Stimulated activated naive B cell treated with anti-CD40 and anti-IgM and Interleukin-4, amounts not matched to agents 10 μg/mL and 1 μg/mL and 100 μg/mL, for 72 hours (primary cell): ENCODE measurements around the gene HYI.
A peak's percentile ranks its signal among the peaks of the same experiment; 100 is the strongest.
"Not testable (repeated sequence)": the region's sequence is repeated elsewhere in the genome, so short reads cannot be mapped to it uniquely, and the experiment has no call there.

Source experiments
- ATAC-seq, 2 donors: fragments of 150-1000 bp; cut with Tn5 transposase; replicated peaks; 2 replicates each; pipeline ENCODE4 v1.10.0; 2021; ENCODE audit warnings: moderate library complexity in 1 of 2
- DNase-seq: peaks from one replicate; pipeline ENCODE4 v3.0.0; 2021
- H3K27ac Mint-ChIP-seq: one replicate; pipeline ENCODE4 v1.8.0; 2022; ENCODE audit warnings: mild to moderate bottlenecking, mixed read lengths
- H3K27me3 Mint-ChIP-seq, 2 donors: one replicate each; pipeline ENCODE4 v1.8.0; 2022; ENCODE audit warnings: mixed read lengths in 2 of 2
- H3K36me3 Mint-ChIP-seq, 2 donors: one replicate each; pipeline ENCODE4 v1.8.0; 2022; ENCODE audit warnings: mixed read lengths in 2 of 2, mild to moderate bottlenecking in 1 of 2
- H3K4me1 Mint-ChIP-seq, 2 donors: one replicate each; pipeline ENCODE4 v1.8.0; 2022; ENCODE audit warnings: mixed read lengths in 2 of 2, mild to moderate bottlenecking in 1 of 2
- H3K4me3 Mint-ChIP-seq, 2 donors: one replicate each; pipeline ENCODE4 v1.8.0; 2022; ENCODE audit warnings: mild to moderate bottlenecking in 2 of 2, mixed read lengths in 2 of 2, moderate library complexity in 1 of 2
- H3K9me3 Mint-ChIP-seq, 2 donors: one replicate each; pipeline ENCODE4 v1.8.0; 2022; ENCODE audit warnings: mixed read lengths in 2 of 2, mild to moderate bottlenecking in 1 of 2

The HYI gene

DNA sequence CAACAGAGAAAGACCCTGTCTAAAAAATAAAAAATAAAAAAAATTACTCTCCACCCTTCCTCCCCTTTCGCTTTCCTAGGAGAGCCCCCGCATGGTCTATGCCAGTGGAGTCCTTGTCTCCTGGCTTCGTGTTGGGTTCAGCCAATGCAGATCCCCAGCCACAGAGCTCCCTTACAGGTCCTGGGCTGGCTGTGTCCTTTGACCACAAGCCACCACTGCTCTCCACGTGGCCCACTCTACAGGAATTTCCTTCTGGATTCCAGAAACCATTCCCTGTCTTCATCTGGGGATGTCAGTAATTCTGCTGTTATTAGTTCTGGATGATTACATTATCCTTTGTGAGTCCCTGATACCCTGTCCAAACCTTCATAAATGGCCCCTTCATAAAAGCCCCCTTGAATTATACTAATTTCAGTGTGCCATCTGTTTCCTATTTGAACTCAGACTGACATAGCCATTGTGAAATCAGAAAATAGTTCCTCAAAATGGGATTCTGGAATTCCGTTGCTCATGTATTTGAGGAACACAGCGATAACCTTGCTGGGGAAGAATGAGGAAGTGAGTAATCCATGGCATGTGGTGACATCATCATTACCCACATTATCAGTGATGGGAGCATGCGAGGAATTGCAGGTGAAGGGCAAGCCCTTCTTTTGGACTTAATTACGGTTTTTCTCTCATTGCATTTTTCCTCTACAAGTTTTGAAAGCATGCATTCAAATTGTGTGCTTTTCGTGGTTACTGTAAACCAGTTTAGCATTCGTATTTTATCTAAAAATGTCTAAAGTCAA lies 22.1 kb upstream of the HYI start:
- not testable (repeated sequence) for DNase-seq, H3K4me3 Mint-ChIP-seq, H3K9me3 Mint-ChIP-seq, ATAC-seq, H3K27ac Mint-ChIP-seq, H3K4me1 Mint-ChIP-seq, H3K36me3 Mint-ChIP-seq
- H3K27me3 Mint-ChIP-seq: peaks cover 10 to 15% of the 10 kb centered on the region in 2 donors

DNA sequence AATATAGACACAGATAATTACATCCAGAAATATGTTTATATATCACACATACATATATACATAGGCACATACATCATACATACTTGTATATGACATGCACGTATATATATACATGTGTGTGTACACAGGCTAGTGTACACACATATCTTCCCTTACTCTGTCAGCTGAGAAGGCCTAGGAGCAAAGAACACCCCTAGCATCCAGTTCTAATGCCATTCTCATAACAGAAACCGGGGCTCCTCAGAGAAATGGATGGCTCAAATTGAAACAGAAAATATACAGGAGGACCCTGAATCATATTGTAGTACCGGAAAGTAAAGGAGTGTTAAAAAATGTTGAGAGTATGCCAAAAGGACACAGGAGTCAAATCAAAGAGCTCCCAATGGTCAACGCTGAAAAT lies 19.7 kb upstream of the HYI start:
- Mint-ChIP-seq H3K9me3 (peaks cover 0 to 1% of the 10 kb centered on the region in 2 donors), H3K27ac (no peak overlapping the region), H3K4me3 (no peak overlapping the region), H3K4me1 (peaks cover 0 to 2% of the 10 kb centered on the region in 2 donors), H3K27me3 (peaks cover 0 to 4% of the 10 kb centered on the region in 2 donors), H3K36me3 (no peaks in the 10 kb centered on the region)
- ATAC-seq (no peak), DNase-seq (no peak)

DNA sequence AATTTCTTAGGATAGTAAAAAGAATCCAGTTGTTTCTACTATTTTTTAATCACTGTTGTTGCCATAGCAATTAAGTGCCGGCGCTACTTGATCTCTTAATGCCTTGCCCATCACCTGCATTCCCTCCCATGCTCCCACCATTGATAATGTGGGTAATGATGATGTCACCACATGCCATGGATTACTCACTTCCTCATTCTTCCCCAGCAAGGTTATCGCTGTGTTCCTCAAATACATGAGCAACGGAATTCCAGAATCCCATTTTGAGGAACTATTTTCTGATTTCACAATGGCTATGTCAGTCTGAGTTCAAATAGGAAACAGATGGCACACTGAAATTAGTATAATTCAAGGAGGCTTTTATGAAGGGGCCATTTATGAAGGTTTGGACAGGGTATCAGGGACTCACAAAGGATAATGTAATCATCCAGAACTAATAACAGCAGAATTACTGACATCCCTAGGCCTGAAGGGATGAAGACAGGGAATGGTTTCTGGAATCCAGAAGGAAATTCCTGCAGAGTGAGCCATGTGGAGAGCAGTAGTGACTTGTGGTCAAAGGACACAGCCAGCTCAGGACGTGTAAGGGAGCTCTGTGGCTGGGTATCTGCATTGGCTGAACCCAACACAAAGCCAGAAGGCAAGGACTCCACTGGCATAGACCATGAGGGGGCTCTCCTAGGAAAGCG lies 18.9 kb upstream of the HYI start:
- not testable (repeated sequence) for H3K36me3 Mint-ChIP-seq, DNase-seq, H3K27me3 Mint-ChIP-seq, ATAC-seq, H3K4me3 Mint-ChIP-seq, H3K27ac Mint-ChIP-seq, H3K9me3 Mint-ChIP-seq, H3K4me1 Mint-ChIP-seq

DNA sequence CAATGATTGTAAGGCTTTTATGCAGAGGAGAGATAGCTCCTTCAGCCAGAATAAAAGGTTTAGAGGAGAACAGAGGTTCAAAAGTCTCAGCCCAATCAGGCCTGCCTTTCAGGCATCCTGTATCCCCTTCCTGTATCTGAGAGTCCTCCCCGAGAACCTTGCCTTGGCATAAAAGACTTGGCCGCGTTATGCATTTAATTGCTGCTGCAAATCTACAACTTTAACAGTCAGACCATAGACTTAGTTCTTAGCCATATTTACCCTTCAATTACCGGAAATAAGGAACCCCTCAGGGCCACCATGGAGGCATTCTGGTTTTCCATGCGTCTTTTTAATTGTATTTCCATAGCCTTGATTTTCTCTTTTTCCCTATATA lies 18.3 kb upstream of the HYI start:
- H3K9me3 Mint-ChIP-seq: no peaks in the 10 kb centered on the region
- no peak overlapping the region for H3K4me3 Mint-ChIP-seq
- H3K27ac Mint-ChIP-seq: no peak overlapping the region

DNA sequence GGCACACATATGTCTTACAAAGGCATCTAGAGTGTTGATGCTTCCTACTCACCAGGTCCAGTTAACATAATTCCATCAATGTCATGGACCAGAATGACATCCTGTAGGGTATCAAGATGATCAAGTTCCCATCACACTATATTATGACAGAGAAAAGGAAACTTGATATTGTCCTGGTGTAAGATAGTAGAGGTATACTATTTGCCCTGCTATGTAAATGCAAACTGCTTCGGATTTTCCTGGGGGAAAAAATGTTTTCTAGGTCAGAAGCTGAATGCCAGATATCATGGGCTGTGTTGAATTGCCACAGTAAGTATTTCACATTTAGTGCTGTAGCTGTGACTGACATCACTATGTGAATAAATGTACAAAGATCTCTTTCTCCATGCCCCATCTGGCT lies 16.2 kb upstream of the HYI start:
- no peaks in the 10 kb centered on the region for H3K36me3 Mint-ChIP-seq
- no peak for ATAC-seq
- H3K4me1 Mint-ChIP-seq: peaks cover 0 to 2% of the 10 kb centered on the region in 2 donors
- H3K27ac Mint-ChIP-seq: no peak overlapping the region
- no peak overlapping the region for H3K4me3 Mint-ChIP-seq
- peaks cover 0 to 4% of the 10 kb centered on the region in 2 donors for H3K27me3 Mint-ChIP-seq
- no peaks in the 10 kb centered on the region for H3K9me3 Mint-ChIP-seq
- no peak for DNase-seq

More for the DNA sequence above, 18.3 kb upstream of the HYI start:
- ATAC-seq (no peak), DNase-seq (no peak)
- Mint-ChIP-seq H3K4me1 (peaks cover 0 to 2% of the 10 kb centered on the region in 2 donors), H3K27me3 (peaks cover 0 to 4% of the 10 kb centered on the region in 2 donors), H3K36me3 (no peaks in the 10 kb centered on the region)

DNA sequence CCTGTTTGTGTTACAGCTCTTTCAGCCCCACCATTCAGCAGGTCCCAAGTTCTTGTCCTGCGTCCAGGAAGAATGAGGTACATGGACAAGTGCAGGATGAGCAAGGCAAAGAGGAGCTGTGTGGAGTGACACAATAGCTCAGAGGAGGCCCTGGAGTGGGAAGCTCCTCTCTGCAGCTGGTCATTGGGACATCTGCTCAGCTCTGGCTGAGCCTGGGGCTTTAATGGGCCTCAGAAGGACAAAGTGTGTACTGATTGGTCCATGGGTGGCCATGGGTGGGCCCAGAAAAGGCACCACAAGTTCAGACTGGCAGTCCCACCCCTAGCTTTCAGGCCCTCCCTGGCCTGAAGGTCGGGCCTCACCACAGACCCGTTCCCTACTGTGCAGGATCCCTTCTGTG lies 14.7 kb upstream of the HYI start:
- no peak for DNase-seq
- Mint-ChIP-seq H3K27ac (no peak overlapping the region), H3K9me3 (no peaks in the 10 kb centered on the region), H3K27me3 (peaks cover 0 to 4% of the 10 kb centered on the region in 2 donors), H3K4me1 (peaks cover 0 to 2% of the 10 kb centered on the region in 2 donors), H3K36me3 (no peaks in the 10 kb centered on the region), H3K4me3 (no peak overlapping the region)
- ATAC-seq: no peak

DNA sequence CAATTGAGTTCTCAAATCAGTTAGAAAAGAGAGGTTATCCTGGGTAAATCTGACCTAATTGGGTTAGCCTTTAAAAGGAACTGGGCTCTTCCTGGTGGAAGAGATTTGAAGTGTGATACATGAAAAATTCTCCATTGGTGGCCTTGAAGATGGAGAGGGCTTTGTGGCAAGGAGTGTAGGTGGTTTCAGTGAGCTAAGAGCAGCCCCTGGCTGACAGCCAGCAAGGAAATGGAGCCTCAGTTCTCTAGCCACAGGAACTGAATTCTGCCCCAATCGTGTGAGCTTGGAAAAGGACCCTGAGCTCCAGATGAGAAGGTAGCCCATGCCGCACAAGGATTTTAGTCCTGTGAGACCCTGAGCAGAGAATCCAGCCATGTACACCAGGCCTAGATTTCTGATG lies 12.7 kb upstream of the HYI start:
- Mint-ChIP-seq H3K27ac (no peak overlapping the region), H3K4me3 (no peak overlapping the region), H3K9me3 (no peaks in the 10 kb centered on the region), H3K36me3 (no peaks in the 10 kb centered on the region), H3K4me1 (peaks cover 0 to under 1% of the 10 kb centered on the region in 2 donors), H3K27me3 (peaks cover 0 to 3% of the 10 kb centered on the region in 2 donors)
- DNase-seq: no peak
- no peak for ATAC-seq

DNA sequence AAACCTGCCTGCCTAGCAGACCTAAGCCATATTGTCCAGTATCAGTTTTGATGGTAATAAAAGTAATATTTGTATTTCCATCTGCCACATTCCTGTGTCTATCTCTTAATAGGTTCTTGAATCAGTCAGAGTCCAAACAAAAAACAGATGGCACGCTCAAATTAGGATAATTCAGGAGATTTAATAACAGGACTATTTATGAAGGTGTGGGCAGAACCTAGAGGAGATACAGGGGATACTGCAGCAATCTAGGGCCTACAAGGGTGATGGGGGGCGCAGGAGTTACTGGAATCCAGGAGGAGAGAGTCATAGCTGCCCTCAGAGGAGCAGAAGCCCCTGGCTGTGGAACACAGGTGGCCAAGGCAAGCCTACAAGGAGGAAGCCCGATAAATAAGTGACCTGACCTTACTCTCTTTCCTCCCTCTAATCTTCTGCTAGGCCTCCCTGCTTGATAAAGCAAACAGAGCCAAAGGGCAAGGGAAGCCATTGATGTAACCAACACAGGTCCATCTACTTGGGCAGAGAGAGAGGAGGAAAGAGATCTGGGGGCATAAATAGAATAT lies 11.9 kb upstream of the HYI start:
- no peaks in the 10 kb centered on the region for H3K9me3 Mint-ChIP-seq
- H3K27ac Mint-ChIP-seq: no peak overlapping the region
- H3K27me3 Mint-ChIP-seq: no peaks in the 10 kb centered on the region
- H3K4me1 Mint-ChIP-seq: peaks cover 0 to 4% of the 10 kb centered on the region in 2 donors
- H3K36me3 Mint-ChIP-seq: no peaks in the 10 kb centered on the region
- ATAC-seq: no peak
- DNase-seq: no peak
- no peak overlapping the region for H3K4me3 Mint-ChIP-seq

DNA sequence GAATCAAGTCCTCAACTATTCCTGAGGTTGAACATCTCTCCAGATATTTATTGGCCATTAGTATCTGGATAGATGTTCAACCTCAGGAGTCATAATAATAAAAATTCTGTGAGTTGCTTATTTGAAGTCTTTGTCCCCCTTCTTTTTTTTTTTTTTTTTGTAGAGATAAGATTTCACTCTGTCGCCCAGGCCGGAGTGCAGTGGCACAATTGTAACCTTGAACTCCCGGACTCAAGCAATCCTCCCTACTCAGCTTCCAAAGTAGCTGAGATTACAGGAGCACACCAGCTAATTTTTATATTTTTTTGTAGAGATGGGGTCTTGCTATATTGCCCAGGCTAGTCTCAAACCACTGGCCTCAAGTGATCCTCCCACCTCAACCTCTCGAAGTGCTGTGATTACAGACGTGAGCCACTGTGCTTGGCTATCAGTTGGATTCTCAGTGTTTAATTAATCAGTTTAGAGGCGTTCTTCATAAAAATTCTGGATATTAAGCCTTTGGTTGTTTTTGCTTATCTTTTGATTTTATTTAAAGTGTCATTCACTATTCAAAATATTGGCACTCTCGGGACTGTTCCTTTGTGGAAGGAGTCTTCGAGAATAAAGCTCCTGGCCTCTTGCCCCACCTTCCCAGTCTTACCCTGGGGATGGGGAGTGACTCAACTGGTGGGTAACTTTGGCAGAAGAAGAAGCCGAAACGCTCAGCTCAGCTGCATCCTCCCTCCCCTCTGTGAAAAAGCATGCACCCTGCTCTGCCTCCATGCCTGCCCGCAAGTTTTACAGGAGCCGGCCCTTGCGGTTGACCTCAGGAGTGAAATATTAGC lies 11.2 kb upstream of the HYI start:
- H3K27ac Mint-ChIP-seq: no peak overlapping the region
- DNase-seq: no peak
- no peak for ATAC-seq
- no peak overlapping the region for H3K4me3 Mint-ChIP-seq
- no peaks in the 10 kb centered on the region for H3K36me3 Mint-ChIP-seq
- H3K9me3 Mint-ChIP-seq: no peaks in the 10 kb centered on the region
- H3K27me3 Mint-ChIP-seq: peaks cover 0 to 2% of the 10 kb centered on the region in 2 donors
- H3K4me1 Mint-ChIP-seq: peaks cover 0 to 4% of the 10 kb centered on the region in 2 donors

DNA sequence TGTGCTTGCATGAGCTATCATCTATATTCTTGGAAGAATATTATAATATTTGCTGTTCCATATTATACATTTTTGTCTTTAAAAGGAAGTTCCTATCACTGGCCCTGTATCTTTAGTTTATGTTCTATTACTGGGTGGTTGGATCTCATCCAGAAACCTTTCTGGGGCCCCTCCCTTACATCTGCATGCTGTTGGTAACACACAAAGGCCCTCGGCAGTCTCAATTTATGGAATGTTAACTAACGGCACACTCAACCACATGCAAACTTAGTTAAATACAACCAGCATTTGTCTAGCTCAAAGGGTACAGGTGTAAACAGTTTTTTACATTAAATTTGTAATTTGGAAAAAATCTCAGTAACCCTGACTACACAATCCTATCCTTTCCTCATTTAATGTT lies 9.7 kb upstream of the HYI start:
- H3K27ac Mint-ChIP-seq: no peak overlapping the region
- ATAC-seq: no peak

DNA sequence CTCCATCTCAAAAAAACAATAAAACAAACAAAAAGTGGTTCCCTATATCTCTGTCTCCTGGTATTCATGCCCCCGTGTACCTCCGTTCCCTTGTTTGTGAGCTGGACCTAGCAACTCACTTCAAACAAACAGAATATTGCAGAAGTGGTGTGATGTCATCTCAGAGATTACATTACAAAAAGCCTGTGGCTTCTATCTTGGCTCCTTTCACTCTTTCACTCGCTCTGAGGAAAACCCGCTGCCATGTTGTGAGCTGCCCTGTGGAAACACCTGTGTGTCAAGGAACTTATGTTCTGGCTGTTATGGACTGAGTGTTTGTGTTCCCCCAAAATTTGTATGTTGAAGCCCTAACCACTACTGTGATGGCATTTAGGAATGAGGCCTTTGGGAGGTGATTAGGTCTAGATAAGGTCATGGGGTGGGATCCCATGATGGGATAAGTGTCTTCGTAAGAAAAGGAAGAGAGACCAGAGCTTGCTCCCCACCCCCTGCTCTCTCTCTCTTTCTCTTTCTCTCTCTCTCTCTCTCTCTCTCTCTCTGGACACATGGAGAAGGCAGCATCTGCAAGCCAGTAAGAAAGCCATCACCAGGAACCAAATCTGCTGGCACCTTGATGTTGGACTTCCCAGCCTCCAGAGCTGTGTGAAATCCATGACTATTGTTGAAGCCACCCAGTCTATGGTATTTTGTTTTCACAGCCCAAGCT lies 7.4 kb upstream of the HYI start:
- no peak for DNase-seq
- peak in 1 of 2 donors; percentile 50 for ATAC-seq
- no peaks in the 10 kb centered on the region for H3K36me3 Mint-ChIP-seq
- peaks cover 0 to 4% of the 10 kb centered on the region in 2 donors for H3K4me1 Mint-ChIP-seq
- no peaks in the 10 kb centered on the region for H3K9me3 Mint-ChIP-seq
- H3K27ac Mint-ChIP-seq: peak overlapping the region; percentile 52
- no peak overlapping the region for H3K4me3 Mint-ChIP-seq
- H3K27me3 Mint-ChIP-seq: peaks cover 14 to 40% of the 10 kb centered on the region in 2 donors

More for the DNA sequence above, 9.7 kb upstream of the HYI start:
- DNase-seq: no peak
- H3K27me3 Mint-ChIP-seq: peaks cover 3 to 16% of the 10 kb centered on the region in 2 donors
- H3K36me3 Mint-ChIP-seq: no peaks in the 10 kb centered on the region
- H3K9me3 Mint-ChIP-seq: no peaks in the 10 kb centered on the region
- H3K4me1 Mint-ChIP-seq: peaks cover 0 to 4% of the 10 kb centered on the region in 2 donors
- no peak overlapping the region for H3K4me3 Mint-ChIP-seq

DNA sequence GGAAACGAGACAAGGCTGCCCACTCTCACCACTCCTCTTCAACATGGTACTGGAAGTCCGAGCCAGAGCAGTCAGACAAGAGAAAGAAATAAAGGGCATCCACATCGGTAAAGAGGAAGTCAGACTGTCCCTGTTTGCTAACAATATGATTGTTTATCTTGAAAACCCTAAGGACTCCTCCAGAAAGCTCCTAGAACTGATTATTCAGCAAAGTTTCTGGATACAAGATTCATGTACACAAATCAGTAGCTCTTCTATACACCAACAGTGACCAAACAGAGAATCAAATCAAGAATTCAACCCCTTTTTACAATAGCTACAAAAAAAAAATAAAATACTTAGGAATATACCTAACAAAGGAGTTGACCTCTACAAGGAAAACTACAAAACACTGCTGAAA lies 4.6 kb upstream of the HYI start:
- not testable (repeated sequence) for H3K27ac Mint-ChIP-seq, H3K9me3 Mint-ChIP-seq, H3K36me3 Mint-ChIP-seq, DNase-seq, ATAC-seq, H3K4me1 Mint-ChIP-seq, H3K4me3 Mint-ChIP-seq
- peaks cover 18 to 53% of the 10 kb centered on the region in 2 donors for H3K27me3 Mint-ChIP-seq

DNA sequence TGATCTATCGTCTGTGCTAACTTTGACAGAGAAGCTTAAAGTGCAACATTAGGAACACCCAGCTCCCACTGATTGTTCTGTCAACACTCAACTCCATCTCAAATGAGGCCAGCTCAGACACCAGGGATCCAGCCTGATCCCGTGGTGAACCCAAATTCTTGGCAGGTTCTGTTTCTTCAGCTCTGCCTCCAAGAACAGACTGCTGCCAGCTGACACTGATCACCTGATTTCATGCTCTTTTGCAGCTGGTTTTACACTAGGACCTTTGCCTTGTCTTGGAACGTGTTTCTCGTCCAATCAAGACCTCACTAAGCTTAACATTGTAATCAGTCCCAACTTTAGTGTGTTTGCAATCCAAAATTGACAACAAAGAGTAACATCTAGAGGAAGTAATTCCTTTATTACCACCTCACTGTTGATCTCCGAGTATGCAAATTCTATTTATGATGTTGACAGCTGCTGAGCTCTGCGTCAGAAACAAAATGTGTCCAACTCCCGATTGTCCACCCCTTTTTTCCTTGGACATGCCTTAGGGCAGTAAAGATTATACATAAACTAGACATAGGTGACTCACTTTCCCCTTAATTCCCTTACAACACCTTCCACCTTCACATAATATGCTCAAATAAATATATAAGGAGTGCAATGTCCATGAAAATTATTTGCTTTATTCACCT lies 1.6 kb upstream of the HYI start:
- peaks cover 18 to 53% of the 10 kb centered on the region in 2 donors for H3K27me3 Mint-ChIP-seq
- H3K27ac Mint-ChIP-seq: no peak overlapping the region
- H3K4me3 Mint-ChIP-seq: no peak overlapping the region
- H3K9me3 Mint-ChIP-seq: peaks cover 2 to 4% of the 10 kb centered on the region in 2 donors
- peaks cover 21 to 26% of the 10 kb centered on the region in 2 donors for H3K36me3 Mint-ChIP-seq
- peaks cover 13 to 20% of the 10 kb centered on the region in 2 donors for H3K4me1 Mint-ChIP-seq
- ATAC-seq (no peak), DNase-seq (no peak)
